GM12891 (cell line): ENCODE results near the gene TRIM41.

Experiments
- PAX5 ChIP-seq: IDR thresholded peaks from 2 replicates; pipeline ENCODE4 v1.6.1; 2011; ENCODE audit warnings: low read length, moderate library complexity, mild to moderate bottlenecking; ENCODE audit not compliant: insufficient read depth, severe bottlenecking
- POLR2A ChIP-seq: IDR thresholded peaks from 2 replicates; pipeline ENCODE4 v1.6.1; 2011; ENCODE audit warnings: low read depth, low read length, control low read depth
- POLR2AphosphoS5 ChIP-seq: IDR thresholded peaks from 2 replicates; pipeline ENCODE4 v1.6.1; 2011; ENCODE audit warnings: low read depth, low read length, control low read depth
- POU2F2 ChIP-seq: IDR thresholded peaks from 2 replicates; pipeline ENCODE4 v1.6.1; 2011; ENCODE audit warnings: low read depth, mild to moderate bottlenecking, control low read depth, low read length, moderate library complexity
- SPI1 ChIP-seq: IDR thresholded peaks from 2 replicates; pipeline ENCODE4 v1.6.1; 2011; ENCODE audit warnings: low read depth, low read length, control low read depth
- TAF1 ChIP-seq: IDR thresholded peaks from 2 replicates; pipeline ENCODE4 v1.6.1; 2011; ENCODE audit warnings: low read depth, low read length, control low read depth

- no peak for TF ChIP-seq POLR2A
- TF ChIP-seq TAF1, result no peak
- no peak for TF ChIP-seq POLR2AphosphoS5
- TF ChIP-seq SPI1, result no peak
- TF ChIP-seq PAX5, result no peak
- TF ChIP-seq POU2F2, result no peak
These were observed 3.6 kb upstream of the TRIM41 start for GRCh38 chr5:181219262-181220177.
